GM21526 (cell line): ENCODE measurements around the gene ZNF469.

ENCODE experiments used
- ATAC-seq: cut with Tn5 transposase; IDR thresholded peaks from one replicate; pipeline ENCODE4 v1.9.1; 2021; ENCODE audit warnings: moderate library complexity; ENCODE audit not compliant: unreplicated experiment, low FRiP score

ZNF469 gene

DNA sequence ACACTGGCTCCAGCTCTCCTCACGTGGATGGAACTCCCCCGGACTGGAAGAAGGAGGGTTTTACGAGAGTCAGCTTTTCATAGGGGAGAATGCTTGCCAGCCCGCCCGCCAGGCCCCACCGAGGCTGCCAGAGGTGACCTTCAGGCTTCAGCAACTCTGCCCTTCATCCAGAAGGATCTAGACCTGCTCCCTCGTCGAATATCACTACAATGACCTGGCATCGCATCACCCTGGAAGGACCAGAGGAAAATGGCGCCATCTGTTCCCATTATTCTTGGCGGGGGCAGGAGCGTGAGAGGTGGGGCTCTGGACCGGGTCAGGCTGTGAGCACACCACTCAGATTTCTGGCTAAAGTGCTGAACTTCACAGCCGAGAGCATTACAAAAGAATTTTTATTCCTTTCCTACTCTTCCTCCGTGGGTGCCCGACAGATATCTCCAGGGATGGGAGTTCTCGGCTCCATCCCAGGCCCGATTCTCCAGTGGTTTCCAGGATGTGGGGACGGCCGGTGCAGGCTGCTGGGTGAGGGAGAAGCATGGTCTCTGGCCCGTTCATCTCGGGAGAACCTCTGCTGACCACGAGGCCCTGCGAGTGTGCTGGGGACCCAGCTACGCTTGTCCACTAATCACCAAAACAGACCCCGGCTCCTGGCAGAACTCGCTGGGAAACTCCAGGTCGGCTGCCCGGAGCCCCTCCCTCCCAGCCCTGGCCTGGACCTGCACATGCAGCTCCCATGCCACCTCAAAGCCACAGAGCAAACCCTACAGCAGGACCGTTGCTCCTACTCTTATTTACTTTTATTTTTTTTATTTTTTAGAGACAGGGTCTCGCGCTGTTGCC lies 36.8 kb upstream of the ZNF469 start:
- no peak for ATAC-seq

DNA sequence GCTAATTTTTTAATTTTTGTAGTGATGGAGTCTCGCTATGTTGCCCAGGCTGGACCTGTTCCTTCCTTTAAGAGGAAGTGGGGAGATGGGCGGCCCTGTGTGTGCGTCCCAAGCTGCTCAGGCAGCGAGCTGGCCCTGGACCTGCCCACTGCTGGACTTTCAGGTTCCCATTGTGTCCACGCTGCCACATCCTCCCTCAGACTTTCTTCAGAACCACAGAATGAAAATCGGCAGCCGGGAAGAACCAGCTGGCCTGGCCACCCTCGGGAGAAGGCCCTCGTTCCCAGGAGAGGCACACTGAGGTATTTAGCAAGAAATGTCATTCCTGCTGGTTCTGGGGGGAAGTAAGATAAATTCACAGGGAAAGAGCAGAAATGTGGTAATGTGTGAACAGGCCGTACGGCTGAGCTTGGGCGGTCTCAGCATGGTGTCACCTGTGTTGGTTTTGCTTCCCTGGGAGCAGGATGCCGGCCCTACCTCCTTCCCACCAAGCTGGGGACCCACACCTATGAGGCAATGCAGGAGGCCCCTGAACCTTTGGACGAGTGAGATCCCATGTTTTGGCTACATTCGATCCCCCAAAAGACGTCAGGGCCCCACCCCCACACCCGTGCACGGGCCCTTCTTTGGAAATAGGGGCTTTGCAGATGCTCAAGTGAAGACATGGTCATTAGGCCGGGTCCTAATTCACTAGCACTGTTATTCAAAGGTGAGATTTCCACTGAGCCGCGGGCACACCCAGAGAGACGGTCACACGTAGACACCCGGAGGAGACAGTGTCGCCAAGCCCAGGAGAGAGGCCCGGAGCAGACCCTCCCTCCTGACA lies 35.9 kb upstream of the ZNF469 start:
- no peak for ATAC-seq

GRCh38 chr16:88347656-88348376 lies 34.9 kb upstream of the ZNF469 start:
- no peak for ATAC-seq

DNA sequence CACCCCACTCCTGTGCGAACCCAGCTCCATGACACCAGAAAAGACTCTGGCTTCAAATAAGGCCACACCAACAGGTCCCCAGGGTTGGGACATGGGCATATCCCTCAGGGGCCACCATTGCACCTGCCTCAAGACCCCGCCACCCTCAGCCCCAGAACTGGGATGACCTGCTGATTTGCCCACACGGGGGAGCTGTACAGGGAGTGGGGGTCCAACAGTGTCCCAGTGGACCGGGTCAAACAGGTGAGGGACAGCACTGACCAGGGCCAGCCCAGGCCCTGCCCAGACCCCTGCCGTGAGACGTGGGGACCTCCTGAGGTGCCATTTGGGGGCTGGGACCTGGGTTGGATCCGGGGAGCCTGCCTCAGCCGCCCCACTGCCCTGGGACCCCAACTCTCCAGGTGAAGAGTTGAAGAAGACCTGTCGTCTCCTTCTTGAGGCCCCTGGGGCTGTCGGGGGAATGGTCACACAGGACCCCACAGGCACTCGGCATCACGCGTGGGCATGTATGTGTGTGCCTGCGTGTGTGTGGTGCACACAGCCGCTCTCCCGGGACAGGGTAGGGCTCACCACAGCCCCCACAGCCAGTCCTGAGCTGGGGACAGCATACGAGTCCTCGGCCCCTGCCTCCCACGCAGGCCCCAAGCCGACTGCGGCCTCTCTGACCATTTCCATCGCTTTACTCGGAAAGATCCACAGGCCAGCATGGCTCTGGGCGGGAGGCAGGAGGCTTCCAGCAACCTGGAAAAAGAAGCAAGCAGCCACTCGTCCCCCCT lies 34.2 kb upstream of the ZNF469 start:
- ATAC-seq: no peak

GRCh38 chr16:88349153-88349902 lies 33.4 kb upstream of the ZNF469 start:
- no peak for ATAC-seq

- ATAC-seq: no peak
These were observed 32.6 kb upstream of the ZNF469 start for GRCh38 chr16:88349903-88350900.

DNA sequence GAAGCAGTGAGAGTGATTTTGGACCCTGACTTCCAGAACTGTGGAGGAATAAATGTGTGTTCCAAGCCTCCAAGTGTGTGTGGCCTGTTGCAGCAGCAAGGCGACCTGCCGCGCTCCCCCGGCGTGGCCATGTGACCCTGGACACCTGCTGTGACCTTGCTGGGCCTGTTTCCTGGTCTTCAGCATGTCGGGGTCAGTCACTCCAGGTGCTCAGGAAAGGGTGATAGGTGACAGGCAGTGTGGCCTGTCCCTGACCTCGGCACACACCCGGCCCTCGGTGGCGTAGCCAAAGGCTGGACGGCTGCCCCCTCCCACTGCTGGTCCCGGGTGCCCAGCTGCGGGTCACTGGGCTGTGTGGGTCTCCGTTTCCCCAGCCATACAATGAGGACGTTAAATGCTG lies 31.8 kb upstream of the ZNF469 start:
- no peak for ATAC-seq

- no peak for ATAC-seq
These were observed 31.2 kb upstream of the ZNF469 start for GRCh38 chr16:88351491-88352101.

DNA sequence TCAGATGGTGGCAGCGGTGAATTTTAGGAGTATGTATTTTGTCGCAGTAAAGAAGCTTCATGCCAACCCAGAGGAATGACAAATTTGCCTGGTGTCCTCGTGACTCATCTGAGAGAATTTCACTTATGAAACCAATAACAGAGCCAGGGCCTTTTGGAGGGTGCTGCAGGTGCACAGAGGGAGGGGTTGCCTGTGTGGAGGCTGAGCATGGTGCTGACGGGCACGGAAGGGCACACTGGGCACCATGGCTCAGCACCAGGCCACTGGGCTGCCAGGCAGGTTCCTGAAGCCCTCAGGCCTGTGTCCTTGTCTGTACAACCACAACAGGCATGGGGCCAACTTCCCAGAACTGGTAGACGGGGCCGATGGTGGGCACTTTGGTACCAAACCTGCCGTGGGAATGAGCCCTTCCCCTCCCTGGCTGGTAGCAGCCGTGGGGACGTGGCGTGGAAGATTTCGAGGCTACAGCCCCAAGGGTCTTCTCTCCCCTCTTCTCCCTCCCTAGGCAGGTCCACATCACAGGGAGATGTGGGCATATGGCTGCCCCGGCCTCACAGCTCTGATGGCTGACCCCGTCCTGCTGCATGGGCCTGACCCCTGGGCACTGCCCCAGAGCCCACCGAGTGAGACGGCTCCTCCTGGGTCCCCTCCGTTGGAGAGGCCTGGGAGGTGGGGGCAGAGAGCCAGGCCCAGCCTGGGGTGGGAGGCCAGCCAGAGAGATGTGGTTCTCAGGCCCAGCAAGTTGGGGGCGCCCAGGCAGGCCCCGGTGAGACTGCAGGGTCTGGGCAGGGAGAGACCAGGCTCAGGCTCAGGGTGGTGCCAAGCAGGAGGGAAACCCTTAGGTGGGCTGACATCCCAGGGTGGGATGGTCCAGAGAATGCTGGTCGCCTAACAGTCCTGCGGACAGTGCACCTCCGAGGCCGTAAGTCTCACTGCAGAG lies 30.2 kb upstream of the ZNF469 start:
- no peak for ATAC-seq

DNA sequence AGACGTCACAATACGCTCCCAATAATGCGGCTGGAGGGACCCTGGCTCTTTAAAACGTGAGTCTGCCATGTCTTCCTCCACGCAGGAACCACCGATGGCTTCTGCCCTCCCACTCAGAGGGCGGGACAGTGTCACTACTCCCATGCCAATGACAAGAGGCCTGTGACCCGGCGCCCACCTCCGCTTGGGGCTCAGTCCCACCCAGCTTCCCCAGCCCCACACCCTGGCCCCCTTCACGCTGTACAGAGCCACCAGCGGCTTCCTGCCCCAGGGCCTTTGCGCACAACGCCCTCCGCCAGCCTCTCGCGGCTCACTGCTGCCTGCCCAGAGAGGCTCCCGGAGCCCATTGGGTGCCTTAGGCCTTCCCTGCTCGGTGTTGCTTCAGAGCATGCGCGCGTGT lies 29.5 kb upstream of the ZNF469 start:
- no peak for ATAC-seq

GRCh38 chr16:88353691-88354090 lies 29.1 kb upstream of the ZNF469 start:
- ATAC-seq: no peak

DNA sequence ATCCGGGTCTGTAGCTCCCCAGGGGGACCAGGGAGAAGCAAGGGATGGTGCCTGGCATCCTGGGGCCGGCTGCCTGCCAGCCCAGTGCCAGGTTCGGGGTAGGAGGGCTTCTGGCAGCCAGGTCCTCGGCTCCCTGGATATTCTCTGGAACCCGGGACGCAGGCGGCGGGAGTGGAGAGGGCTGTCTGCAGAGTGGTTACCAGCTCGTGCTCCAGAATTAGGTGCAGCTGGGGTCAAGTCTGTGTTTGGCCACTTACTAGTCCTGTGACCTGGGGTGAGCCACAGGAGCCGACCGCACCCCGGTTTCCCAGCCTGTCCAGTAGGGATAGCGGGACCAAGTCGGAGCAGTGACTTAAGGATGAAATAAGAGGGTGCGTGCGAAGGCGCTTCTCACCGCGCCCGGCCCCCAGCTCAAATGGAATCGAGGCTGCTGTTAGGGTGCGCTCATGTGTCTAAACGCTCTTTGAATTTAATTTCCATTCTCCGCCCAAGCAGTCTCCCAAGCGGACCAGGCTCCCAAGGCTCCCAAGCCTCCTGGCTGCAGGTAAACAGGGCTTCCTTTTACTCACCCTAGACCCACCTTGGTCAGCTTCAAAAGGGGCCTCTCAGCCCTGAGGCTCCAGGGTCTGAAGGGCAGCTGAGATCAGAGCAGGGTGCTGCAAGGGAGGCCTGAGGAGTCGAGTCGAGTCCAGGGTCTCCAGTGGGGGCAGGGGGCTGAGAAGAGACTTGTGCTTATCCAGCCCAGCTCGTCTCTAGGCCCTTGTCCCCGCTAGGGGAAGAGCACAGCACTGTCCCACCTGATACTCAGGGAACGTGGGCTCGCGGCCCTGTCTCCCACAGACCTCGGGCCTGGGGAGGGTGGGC lies 28.3 kb upstream of the ZNF469 start:
- no peak for ATAC-seq

DNA sequence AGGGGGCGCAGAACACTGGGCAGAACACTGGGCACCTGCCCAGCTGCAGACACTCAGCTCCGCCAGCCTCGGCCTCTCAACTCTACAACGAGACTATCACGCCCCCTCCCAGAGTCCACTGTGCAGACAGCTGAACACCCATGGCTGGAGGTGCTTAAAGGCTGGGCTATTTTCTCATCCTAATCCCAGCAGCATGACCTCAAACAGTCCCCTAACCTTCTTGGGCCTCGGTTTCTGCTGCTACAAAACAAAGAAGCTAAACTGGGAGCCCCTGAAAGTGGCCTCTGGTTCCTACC lies 27.7 kb upstream of the ZNF469 start:
- no peak for ATAC-seq

- no peak for ATAC-seq
These were observed 27.2 kb upstream of the ZNF469 start for GRCh38 chr16:88355389-88356123.

GRCh38 chr16:88356124-88356726 lies 26.5 kb upstream of the ZNF469 start:
- no peak for ATAC-seq
